Glomerular endothelial cell (primary cell): ENCODE results near the gene ARL13A. TPM values are rescaled to one million over a fixed set of nuclear protein-coding genes. Genes with fewer than 3 reads are reported as not detected.
A peak's percentile ranks its signal among the peaks of the same experiment; 100 is the strongest.
"Not testable (repeated sequence)": the region's sequence is repeated elsewhere in the genome, so short reads cannot be mapped to it uniquely, and the experiment has no call there.

Source experiments
- DNase-seq: peaks from one replicate; pipeline ENCODE4 v3.0.0-alpha.2; 2011; ENCODE audit warnings: low read depth, low spot score; ENCODE audit errors: extremely low read depth
- total RNA-seq: library from RNA; depleted of rRNA; stranded (reverse); fragments of >200 nt; gene quantifications from 2 replicates; pipeline ENCODE4 v1.2.3, GENCODE V29; 2015

The ARL13A gene
- total RNA-seq, 1 donor from 2014 or later = not detected

GRCh38 chrX:100984818-100985217 is 15.3 kb downstream of the ARL13A start:
- no peak for DNase-seq

- DNase-seq = no peak
These were observed 20.6 kb downstream of the ARL13A start for GRCh38 chrX:100990139-100990538.

- DNase-seq = no peak
These were observed 25.1 kb downstream of the ARL13A start for GRCh38 chrX:100994352-100995281.

GRCh38 chrX:100995469-100995868 is 26.0 kb downstream of the ARL13A start:
- no peak for DNase-seq

- DNase-seq = no peak
These were observed 29.9 kb downstream of the ARL13A start for GRCh38 chrX:100999451-100999850.

GRCh38 chrX:101009090-101009489 is 39.6 kb downstream of the ARL13A start:
- DNase-seq = no peak

GRCh38 chrX:101012031-101012430 is 42.5 kb downstream of the ARL13A start:
- DNase-seq = not testable (repeated sequence)

GRCh38 chrX:101022020-101022419 is 52.5 kb downstream of the ARL13A start:
- no peak for DNase-seq

- DNase-seq = peak; percentile 1
These were observed 55.6 kb downstream of the ARL13A start for GRCh38 chrX:101025126-101025525.

GRCh38 chrX:101028562-101028961 is 59.1 kb downstream of the ARL13A start:
- DNase-seq = no peak

GRCh38 chrX:101029665-101030064 is 60.2 kb downstream of the ARL13A start:
- no peak for DNase-seq

GRCh38 chrX:101037231-101037630 is 67.7 kb downstream of the ARL13A start:
- DNase-seq = no peak

GRCh38 chrX:101040197-101040596 is 70.7 kb downstream of the ARL13A start:
- no peak for DNase-seq

Other genes with a start within 250 kb of the ARL13A start
- 10.5 and 24.0 TPM in 2 replicates for gene SYTL4, start 237.6 kb upstream of the ARL13A start, total RNA-seq
- gene CSTF2, start 149.3 kb upstream of the ARL13A start, total RNA-seq = 17.9 and 23.5 TPM in 2 replicates
- not detected in 2 replicates for gene NOX1, start 95.3 kb upstream of the ARL13A start, total RNA-seq
- 0.23 TPM in 1 of 2 replicates, not detected in the other for gene XKRX, start 40.8 kb upstream of the ARL13A start, total RNA-seq
- gene TRMT2B, start 82.4 kb downstream of the ARL13A start, total RNA-seq = 9.5 and 17.6 TPM in 2 replicates
- 4.7 and 8.1 TPM in 2 replicates for gene TMEM35A, start 109.2 kb downstream of the ARL13A start, total RNA-seq
- gene CENPI, start 128.5 kb downstream of the ARL13A start, total RNA-seq = 3.4 and 5.0 TPM in 2 replicates